Ovary (tissue), 3 donors: ENCODE data around the gene PWWP2B.
"Not testable (repeated sequence)": the region's sequence is repeated elsewhere in the genome, so short reads cannot be mapped to it uniquely, and the experiment has no call there.

Source experiments
- CTCF ChIP-seq, 3 donors: fragments of 450-650 bp in 2 of 3; fragments of 200-600 bp in 1 of 3; IDR thresholded peaks; one replicate each; pipeline versions ENCODE4 v1.5.1 to v1.8.0; 2016 to 2022; ENCODE audit warnings: antibody characterized with exemption in 3 of 3, mild to moderate bottlenecking in 1 of 3
- POLR2A ChIP-seq: fragments of 450-650 bp; IDR thresholded peaks from one replicate; pipeline ENCODE4 v1.6.1; 2017; ENCODE audit warnings: antibody characterized with exemption, mild to moderate bottlenecking, moderate library complexity
- donor health status: DM: no; HTN: no; CAD: no.

DNA sequence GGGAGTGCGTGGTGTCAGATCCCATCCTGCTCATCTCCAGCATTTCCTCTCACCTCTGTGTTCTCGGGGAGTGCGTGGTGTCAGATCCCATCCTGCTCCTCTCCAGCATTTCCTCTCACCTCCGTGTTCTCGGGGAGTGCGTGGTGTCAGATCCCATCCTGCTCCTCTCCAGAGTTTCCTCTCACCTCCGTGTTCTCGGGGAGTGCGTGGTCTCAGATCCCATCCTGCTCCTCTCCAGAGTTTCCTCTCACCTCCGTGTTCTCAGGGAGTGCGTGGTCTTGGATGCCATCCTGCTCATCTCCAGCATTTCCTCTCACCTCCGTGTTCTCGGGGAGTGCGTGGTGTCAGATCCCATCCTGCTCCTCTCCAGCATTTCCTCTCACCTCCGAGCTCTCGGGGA is 18.0 kb upstream of the PWWP2B start:
- TF ChIP-seq CTCF (IDR thresholded peaks at IDR 0.05); POLR2A: not testable (repeated sequence)
